Skeletal muscle satellite cell (primary cell): ENCODE results near the gene DDX47. TPM values are rescaled to one million over a fixed set of nuclear protein-coding genes. Genes with fewer than 3 reads are reported as not detected.

Source experiments
- small RNA-seq: library from RNA; depleted of rRNA; stranded (forward); fragments of <200 nt; gene quantifications from one replicate; pipeline ENCODE3, GENCODE V24; 2012

DDX47 gene

Small RNA genes within 50 kb of the gene (small RNA-seq; reads per million reads assigned to genes)
- not detected for gene AC007215.1
- gene MIR613 = not detected
